CD4-positive, alpha-beta T cell treated with Interleukin-4 for 4 hours (primary cell): ENCODE data around the gene WASL.
"Not testable (repeated sequence)": the region's sequence is repeated elsewhere in the genome, so short reads cannot be mapped to it uniquely, and the experiment has no call there.

Experiments used
- DNase-seq: peaks from one replicate; pipeline ENCODE4 v3.0.0-alpha.2; 2020

Gene WASL

DNA sequence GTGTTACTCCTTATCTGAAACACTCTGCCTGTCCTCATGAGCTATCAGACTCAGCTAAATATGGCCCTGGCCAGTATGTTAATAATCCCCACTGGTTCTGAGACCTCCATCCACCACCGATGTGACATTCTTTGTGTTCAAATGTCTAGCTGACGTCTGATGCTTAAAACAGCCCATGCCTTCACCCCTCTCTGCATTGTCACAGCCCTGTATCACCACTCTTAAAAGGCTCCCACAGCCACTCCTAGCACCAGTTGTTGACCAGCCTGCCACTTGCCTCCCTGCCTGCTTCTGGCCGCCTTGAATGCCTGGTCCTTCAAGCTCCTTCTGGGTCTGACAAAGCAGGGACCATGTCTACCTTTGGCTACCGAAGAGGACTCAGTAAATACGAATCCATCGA lies 93.2 kb downstream of the WASL start, which contains the start of gene LMOD2:
Gene LMOD2 (plus strand): TSS at position 253 of the 400 bp plus-strand sequence. CDS start 98 bp downstream, at position 351.
- DNase-seq: no peak

DNA sequence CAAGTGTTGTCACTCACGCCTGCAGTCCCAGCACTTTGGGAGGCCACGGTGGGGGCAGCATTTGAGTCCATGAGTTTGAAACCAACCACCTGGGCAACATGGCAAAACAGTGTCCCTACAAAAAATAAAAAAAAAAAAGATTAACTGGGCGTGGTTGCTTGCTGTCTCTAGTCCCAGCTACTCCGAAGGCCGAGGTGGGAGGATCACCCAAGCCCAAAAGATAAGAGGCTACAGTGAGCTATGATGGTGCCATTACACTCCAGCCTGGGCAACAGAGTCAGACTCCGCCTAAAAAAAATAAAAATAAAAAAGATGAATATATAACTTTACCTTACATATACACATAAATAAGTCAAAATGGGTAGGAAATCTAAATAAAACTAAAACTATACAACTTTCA lies 95.6 kb downstream of the WASL start:
- no peak for DNase-seq

DNA sequence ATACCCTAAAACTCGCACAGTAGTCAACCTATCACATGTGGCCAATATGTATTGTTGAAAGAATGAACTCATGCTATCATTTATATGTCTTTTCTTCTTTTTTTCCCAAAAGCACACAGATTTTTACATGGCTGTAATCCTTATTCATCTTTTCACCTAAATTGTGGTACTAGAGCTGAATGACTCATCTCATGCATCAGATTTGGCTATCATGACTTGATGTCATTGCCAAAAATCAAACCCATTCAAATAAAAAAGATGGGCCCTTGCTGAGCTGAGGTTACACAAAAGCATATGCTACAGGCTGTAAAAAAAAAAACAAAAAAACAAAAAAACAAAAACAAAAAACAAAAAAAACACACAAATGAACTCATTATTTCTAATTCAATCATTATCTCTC lies 96.4 kb downstream of the WASL start:
- no peak for DNase-seq

DNA sequence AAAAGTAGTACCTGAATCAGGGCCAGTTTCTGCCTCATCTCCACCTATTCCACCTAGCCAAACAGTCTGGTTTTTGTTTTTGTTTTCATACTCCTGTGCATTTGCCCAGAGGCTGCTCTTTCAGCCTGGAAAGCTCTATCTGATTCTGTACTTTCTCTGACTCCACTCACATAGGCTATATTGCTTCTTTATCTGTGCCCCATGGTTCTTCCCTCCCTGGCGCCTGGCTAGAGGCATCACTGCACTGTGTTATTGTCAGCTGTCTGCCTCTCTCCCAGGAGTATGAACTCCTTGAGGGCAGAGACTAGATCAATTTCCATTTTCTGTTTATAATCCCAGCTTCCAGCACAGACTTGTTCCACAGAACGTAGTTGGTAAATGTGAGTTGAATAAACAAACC lies 98.2 kb downstream of the WASL start:
- no peak for DNase-seq

DNA sequence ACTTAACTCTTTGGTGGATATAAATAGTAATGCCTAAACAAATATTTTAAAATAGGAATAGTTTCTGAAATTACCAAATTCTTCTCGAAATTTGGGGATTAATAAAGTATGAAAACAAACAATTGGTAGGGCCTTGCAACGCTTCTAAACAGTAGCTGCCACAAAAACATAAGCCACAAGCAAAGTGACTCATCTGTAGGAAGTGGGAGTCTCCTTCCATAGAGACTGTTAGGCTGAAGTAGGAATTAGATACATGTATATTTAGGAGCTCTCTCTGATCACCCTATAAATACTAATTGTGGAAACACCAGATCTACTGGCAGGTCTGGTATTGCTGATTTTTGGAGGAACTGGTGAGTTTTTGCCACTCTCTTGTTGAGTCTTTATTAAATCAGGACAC lies 98.8 kb downstream of the WASL start:
- DNase-seq: no peak

DNA sequence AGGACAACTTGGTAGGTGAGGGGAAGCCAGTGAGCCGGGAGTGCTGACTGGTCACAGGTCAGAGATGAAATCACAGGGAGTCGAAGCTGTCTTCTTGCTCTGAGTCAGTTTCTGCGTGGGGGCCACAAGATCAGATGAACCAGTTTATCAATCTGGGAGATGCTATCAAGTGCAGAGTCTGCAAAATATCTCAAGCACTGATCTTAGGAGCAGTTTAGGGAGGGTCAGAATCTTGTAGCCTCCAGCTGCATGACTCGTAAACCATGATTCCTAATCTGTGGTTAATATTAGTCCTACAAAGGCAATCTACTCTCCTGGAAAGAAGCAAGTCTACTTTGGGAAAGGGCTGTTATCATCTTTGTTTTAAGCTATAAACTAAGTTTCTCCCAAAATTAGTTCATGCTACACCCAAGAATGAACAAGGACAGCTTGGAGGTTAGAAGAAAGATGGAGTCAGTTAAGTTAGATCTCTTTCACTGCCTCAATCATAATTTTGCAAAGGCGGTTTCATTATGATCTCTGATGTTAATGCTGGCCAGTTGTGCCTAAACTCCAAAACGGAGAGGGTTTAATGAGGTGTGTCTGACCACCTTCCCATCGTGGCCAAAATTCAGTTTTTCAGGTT lies 101.6 kb downstream of the WASL start:
- DNase-seq: no peak

DNA sequence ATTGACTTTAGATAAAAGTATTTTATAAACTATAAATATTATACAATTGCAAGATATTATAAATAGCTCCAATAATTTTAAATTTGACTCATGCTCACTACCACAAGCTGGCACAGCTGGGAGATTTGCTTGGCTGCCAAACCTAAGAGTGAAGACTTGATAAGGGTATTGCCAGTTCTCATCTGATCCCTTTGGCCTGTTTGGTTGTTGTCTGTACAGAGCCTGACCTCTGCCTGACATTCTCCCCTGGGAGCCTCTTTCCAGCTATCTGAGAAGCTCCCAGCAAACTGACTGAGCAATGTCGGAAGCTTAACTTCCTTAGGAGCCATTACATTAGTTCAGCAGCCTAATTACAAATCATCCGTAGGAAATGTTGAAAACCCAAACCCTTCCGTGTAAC lies 103.3 kb downstream of the WASL start:
- no peak for DNase-seq

DNA sequence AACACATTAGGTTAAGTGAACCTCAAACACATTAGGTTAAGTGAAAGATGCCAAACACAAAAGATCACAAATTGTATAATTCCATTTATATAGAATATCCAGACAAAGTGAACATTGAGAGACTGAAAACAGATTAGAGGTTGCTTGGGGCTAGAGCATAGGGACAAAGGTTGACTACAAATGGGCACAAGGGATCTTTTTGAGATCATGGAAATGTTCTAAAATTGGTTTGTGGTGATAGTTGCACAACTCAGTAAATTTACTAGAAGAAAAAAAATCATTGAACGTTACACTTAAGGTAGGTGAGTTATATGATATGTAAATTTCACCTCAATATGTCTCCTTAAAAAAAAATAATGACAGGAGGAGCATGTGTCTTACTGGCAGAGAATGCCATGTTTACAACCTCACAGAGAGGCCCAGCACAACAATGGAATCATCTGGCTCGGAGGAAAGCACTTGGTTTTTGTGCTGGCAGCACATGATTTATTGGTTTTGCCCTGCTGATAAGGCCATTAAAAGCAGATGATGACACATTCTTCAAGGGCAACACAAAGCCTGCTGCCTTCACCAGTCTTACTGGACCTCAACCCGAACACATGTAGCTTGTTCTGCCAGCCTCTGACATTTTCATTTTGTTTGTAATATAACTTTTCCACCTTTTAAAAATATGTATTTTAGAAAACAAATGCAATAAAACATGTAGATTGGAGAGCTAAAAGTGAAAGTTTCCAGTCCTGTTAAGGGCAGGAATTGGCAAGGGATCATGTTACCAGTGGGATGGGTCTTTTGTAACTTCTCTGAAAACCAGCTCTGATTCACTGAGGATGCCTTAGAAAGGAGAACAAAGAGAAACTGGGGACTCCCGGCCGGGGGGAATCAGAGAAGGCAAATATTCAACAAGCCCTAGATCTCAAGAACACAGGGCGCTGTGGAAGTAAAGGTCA lies 105.0 kb downstream of the WASL start:
- DNase-seq: no peak

DNA sequence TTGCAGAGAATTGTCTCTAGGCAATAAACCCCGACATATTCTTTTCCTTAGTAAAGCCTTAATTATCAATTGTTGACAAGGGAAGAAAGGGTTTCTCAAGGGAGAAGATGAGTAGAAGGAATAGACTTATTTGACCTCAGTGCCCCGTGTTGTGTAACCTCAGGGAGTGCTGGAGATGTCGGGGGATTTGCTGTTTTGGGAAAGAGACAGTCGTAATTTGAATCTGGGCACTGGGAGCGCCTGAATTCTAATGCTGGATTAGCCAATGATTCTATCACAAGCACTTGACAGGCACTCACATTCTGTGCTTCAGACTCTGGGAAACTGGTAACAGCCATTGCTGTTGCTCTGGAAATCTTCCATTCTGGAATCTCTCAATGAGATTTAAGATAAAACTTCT lies 106.9 kb downstream of the WASL start:
- no peak for DNase-seq

DNA sequence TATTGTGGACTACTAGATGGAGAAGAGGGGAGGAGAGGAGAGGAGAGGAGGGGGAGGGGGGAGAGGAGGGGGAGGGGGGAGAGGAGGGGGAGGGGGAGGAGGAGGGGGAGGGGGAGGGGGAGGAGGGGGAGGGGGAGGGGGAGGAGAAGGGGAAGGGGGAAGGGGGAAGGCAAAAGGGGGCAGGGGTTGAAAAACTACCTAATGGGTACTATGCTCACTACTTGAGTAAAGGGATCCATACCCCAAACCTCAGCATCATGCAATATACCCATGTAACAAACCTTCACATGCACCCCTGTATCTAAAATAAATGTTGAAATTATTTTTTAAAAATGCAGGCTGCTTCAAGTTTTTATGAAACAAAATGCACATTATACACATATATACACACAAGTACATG lies 108.2 kb downstream of the WASL start:
- DNase-seq: no peak

DNA sequence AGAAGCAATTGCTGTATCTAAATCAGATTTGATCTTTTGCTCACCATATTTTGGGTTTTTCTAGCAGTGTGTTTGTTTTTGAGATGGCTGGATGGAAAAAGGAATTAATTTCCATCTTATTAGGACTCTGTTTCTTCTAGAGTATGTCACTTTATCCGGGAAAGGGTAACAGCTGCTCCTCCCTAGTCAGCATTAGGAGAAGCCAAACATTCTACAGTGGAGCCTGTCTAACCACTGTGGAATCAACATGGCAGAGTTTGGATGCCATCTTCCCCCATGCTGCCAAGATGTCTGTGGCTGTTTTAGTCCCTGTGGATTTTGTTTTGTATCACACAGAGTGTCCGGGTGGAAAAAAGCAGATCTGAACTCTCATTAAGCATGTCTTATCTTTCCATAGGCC lies 109.2 kb downstream of the WASL start:
- DNase-seq: no peak

DNA sequence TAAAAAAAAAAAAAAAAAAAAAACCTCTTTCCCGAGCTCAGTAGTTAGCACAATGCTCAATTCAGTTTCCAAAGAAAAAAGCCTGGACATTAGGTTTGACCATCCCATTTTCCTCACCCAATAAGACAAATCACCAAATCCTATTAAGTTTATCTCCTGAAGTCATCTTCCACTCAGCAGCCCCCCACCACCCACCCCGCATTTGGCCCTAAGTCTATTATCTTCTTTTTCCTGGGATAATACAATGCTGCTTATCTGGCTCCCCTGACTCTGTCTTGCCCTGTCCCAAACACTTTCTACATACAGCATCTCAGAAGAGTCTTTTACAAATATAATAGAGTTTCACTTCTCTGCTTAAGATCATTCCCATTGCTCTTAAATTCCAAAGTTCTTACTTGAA lies 110.9 kb downstream of the WASL start:
- DNase-seq: no peak

DNA sequence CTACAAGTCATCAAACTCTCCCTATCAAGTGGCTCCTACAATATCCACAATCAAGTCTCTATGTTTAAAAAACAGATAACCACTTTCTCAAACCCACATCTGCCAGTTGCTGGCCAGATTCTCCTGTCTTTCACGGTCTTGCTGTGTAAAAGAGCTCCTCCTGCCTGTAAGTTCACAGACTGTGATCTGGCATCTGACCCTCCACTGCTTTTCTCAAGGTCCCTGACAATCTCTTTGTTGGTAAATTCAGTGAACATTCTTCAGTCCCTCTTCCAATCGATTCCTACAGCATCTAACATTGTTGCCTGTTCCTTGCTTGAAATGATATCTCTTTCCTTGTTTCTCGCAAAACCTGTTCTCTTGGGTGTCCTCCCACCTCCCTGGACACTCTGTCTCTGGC lies 111.6 kb downstream of the WASL start:
- no peak for DNase-seq

DNA sequence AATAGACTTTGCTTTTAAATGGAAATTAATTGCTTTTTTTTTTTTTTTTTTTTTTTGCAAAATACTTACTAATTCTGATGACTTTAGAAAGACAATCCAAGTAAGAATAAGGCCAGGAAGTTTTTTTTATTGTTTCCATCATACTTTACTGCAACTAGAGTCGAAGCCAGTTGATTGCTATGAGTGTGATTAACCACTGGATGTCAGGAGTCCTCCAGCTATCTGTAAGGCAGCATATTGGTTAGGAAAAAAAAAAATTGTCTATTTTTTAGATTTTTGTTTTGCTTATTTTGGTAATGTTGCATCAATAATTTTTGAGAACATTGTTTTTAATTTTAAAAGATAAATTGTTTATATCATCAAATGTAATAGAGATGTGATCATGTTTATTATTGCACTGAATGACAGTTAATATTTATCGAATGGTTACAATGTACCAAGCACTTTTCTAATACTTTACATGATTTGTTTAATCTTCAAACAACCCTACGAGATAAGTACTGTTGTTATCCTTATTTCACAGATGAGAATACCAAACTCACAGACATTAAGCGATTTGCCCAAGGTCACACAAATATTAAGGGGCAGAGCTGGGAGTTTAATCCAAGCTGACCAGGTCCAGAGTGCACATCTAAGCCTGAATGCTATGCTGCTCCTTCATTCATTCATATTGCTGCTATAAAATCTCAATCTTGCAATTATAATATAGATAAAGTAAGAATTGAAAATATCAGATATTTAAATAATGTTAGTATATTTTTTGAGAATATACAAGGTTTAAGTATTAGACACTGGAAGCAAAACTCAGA lies 113.0 kb downstream of the WASL start:
- DNase-seq: no peak

DNA sequence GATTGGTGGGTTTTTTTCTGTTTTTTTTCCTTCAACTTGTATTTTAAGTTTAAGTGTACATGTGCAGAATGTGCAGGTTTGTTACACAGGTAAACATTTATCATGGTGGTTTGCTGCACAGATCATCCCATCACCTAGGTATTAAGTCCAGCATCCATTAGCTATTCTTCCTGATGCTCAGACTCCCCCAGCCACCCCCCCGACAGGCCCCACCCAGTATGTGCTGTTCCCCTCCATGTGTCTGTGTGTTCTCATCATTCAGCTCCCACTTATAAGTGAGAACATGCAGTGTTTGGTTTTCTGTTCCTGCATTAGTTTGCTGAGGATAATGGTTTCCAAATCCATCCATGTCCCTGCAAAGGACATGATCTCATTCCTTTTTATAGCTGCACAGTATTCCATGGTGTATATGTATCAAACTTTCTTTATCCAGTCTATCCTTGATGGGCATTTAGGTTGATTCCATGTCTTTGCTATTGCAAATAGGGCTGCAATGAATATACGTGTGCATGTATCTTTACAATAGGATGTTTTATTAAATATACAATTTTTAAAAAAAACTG lies 114.7 kb downstream of the WASL start:
- DNase-seq: not testable (repeated sequence)

DNA sequence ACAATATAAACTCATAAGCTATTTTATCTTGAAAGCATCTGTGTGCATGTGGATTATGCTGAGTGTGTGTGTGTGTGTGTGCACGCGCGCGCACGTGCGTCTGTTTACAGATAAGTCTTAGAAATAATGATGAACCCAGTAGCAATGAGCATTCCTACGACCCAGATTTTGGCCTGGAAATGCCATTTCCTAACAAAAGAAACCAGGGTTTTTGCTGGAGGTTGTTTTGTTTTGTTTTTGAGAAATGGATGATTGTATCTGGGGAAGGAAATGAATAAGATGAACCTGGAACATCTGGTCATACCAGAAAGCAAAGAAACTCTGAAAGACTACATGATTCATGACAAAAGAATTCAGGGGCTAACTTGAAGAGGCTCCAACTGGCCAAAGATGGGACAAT lies 115.2 kb downstream of the WASL start:
- DNase-seq: no peak

DNA sequence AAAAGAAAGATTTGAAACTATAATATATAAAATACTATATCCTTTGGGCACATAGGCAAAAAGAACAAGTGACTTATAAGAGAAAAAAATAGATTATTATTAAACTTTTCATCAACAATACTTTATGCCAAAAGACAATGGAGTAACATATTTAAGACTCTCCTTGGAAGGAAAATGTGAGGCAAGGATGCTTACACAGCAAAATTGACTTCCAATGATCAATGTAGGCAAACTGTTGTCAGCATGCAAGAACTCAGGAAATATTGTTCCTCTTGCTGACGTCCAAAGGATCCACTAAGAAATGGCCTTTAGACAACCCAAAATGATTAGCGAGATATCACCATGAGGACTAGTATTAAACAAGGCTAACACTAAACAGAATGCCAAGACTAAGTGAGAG lies 116.0 kb downstream of the WASL start:
- no peak for DNase-seq
